Caki2 (cell line): ENCODE measurements around the gene ADAMTS16. TPM values are rescaled to one million over a fixed set of nuclear protein-coding genes. Genes with fewer than 3 reads are reported as not detected.
A peak's percentile ranks its signal among the peaks of the same experiment; 100 is the strongest.

Source experiments
- DNase-seq: peaks from one replicate; pipeline ENCODE4 v3.0.0-alpha.2; 2015; ENCODE audit warnings: low read depth
- in situ Hi-C: cut with HindIII; loops from 2 replicates; pipeline ENCODE4 v1.10.0; 2016; ENCODE audit warnings: low sequenced_read_pairs, low pct_unique_long_range_greater_than_20kb, mixed read lengths
- total RNA-seq: library from RNA; depleted of rRNA; stranded (reverse); fragments of >200 nt; shearing (Covaris generic); gene quantifications from 2 replicates; pipeline ENCODE4 v1.2.3, GENCODE V29; 2014; ENCODE audit warnings: low replicate concordance

The ADAMTS16 gene
- total RNA-seq, 1 experiment from 2014 or later: 15.6 TPM

DNA sequence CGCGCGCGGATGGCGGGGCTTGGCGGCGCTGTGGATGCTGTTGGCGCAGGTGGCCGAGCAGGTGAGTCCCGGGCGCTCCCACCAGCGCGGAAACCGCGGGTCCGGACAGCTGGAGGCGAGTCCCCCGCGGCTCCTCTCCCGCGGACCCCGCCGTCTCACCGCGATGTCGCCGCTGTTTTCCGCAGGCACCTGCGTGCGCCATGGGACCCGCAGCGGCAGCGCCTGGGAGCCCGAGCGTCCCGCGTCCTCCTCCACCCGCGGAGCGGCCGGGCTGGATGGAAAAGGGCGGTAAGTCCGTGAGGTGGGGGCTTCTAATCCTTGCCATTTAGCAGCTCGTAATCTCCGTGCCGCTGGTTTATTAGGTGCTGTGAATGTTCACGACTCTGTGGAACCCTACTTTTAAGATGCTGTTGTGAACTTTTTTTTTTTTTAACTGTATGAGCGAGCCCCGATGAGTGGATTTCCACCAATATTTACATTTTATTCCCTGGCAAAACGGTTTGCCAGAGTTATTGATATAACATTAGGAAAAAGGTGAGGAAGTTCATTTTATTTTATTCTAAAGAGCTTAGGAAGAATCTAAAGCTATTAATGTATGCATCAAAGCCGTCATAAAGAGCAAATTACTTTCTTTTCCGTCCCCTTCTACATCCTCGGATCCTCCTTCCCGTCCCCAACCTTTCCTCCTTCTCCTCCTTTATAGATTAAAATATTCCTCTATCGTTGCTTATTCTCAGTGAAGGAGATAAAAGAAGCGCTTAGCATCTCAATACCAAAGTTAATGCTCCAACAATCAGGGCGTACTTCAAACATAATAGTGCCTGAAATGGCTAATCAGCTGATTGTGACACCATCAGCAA lies 579 bp downstream of the ADAMTS16 start:
- no peak for DNase-seq
- in situ Hi-C loops: no loop called here

DNA sequence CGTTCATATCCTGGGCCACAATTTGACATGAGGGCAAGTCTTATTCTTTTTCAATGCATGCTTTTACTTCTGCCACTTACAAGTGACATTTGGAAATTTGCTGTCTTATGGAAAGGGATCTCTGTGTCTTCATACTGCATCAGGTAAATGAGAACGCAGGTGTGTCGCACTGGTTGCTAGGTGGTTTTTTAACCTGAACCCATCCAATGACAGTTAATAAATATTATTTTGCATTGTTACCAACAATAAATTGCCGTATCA lies 1.1 kb downstream of the ADAMTS16 start:
- in situ Hi-C loops: no loop called here
- DNase-seq: no peak

DNA sequence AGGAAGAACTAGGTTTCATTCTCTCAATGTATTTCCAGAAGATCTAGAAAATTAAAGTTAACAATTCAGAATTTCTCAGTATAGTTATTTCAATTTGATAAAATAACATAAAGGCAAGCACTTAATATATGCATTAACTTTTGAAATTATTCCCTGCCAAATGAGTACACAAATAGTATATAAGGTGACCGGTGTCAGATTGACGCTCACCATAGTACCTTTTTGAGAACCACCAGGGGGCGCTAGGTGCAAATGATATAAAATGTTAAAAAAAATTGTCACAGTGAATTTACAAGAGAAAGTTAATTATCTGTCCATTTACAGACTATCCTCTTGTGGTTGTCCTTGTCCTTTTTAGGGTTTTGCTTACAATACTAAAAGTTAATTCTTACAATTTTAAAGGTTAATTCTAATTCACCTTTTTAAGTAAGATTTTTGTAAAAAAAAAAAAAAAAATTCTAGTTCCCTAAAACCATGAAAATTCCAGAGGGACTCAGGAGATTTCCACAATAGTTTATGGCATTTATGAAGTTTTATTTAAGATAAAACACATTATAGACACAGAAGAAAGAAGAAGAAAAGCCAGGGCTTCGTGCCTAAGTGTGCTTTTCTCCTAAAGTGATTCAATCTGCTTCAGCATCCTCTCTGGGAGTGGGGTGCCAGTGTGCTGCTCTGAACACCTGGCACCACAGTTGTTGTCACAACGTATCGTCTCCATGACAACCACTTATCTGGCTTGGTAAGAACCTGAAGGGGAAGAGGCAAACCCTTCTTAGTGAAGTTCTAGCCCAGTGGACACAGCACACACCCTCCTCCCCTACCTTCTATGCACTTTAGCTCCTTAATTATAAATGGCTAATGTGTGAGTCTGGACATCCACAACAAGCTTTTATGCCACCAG lies 1.7 kb downstream of the ADAMTS16 start:
- in situ Hi-C loops: no loop called here

DNA sequence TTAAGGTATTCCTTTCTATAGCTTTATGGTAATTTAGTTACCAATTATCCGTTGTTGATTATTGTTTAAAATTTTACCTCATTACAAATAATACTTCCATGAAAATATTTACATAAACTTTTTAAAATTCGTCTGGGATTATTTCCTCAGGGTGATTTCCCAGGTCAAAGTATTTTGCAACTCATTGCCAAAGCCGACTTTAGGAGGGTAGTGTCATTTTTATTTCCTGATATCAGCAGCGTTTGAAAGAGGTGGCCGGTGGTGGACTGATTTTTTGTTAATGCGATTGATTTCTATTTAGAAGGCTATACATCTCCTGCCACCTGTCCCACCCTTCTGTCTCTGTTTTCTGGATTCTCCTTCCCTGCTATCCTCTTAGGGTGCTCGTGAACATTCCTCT lies 4.3 kb downstream of the ADAMTS16 start:
- no peak for DNase-seq
- in situ Hi-C loops: no loop called here

More for the DNA sequence above, 1.7 kb downstream of the ADAMTS16 start:
- DNase-seq: peak; percentile 50

DNA sequence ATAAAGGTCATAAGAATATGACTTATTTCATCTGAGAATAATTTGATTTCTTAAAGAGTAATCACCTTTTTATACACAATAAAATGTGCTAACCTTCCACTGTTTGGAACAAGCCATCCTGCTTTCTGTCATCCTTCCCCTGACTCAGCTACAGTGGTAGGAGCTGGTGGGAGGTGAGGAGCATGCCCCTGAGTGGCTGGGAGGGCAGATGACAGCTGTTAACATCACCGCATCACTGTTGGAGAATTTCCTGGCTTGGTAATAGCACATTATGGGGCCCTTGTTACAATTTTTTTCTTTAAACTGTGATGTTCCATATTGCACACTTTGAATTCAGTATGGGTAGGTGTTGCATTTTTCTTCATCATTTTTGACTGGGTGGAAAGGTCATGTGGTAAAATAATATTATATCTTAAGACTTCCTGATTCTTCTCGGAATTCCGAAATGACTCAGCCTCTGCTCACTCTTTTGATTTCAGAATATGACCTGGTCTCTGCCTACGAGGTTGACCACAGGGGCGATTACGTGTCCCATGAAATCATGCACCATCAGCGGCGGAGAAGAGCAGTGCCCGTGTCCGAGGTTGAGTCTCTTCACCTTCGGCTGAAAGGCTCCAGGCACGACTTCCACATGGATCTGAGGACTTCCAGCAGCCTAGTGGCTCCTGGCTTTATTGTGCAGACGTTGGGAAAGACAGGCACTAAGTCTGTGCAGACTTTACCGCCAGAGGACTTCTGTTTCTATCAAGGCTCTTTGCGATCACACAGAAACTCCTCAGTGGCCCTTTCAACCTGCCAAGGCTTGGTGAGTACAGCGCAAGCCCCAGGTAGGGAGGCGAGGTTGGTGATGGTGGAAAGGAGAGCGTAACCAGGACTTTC lies 5.8 kb downstream of the ADAMTS16 start:
- in situ Hi-C loops: no loop called here
- DNase-seq: peak; percentile 97

DNA sequence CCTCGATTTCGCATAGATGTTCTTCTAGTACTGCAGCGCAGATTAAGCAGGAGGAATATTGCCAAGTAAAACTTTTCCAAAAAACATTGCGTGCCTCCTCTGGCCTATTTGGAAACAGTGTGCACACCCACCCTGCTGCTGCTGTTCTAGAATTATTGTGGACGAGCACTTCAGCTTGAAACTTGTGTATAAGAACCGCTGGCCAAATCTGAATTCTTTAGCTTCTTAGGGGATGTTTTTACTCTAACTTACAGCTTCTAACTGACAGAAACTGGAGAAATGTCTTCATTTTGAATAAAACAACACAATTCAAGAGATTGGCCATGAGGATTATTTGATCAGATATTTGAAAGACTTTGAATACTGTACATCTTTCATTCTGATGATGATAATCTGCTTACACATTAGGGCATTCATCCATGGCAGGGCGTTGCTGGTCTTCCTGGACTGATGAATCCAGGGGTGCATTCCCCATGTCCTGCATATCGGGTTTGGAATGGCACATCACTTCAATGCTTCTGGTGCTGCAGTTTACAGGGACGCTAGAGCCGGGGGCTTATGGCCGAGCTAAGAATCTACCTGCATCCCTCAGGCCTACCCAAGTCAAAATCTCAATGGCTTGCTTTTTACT lies 6.5 kb downstream of the ADAMTS16 start:
- in situ Hi-C loops: no loop called here
- DNase-seq: peak; percentile 34

DNA sequence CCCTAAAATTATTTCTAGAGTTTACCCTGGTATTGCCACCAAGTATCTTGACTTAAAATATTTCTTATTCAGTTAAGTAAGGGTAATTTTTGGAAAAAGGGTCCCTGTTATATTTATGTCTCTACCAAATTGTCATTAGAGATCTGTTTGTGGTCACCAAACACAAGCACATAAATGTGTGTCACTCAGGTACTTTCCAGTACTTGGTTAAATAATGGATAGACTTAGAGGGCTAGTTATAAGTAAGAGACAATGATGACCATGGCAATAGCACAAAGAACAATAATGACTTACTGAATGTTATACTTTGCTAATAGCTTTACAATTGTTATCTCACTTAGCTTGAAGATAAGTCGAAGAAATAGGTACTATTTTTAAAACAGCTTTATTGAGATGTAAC lies 9.0 kb downstream of the ADAMTS16 start:
- in situ Hi-C loops: no loop called here
- DNase-seq: no peak

DNA sequence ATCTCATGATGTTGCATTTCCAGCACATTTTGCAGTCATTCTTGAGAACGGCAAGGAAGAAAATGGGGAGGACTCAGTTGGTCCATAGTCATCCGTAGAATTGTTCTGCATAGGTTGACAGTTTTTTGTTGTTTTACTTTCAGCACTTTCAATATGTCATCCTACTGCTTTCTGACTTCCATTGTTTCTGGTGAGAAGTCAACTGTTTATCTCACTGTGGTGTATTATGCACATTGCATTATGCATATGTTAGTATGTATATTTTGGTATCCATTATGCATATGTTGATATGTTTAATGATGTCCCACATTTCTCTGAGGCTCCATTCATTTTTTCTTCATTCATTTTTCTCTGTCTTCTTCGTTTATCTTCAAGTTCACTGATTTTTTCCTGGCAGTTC lies 10.5 kb downstream of the ADAMTS16 start:
- in situ Hi-C loops: no loop called here

DNA sequence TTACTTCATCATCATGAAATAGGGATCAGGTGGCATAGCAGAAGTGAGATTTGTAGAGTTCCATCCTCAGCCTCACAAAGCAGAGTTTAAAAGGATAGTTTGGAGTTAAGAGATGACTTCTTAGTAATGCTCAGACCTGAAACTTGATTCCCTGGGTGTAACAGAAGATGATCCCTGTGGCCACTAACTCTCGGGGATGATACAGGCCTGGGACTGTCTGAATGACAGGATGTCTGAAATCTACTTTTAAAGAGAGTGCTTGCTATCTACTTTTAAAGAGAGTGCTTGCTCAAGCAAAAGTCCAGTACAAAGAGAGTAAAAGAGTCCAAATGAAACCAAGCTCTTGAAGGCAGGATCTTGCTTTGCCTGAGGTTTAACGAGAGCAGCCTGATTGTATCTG lies 14.6 kb downstream of the ADAMTS16 start:
- DNase-seq: no peak
- in situ Hi-C loops: no loop called here

More for the DNA sequence above, 10.5 kb downstream of the ADAMTS16 start:
- DNase-seq: no peak

DNA sequence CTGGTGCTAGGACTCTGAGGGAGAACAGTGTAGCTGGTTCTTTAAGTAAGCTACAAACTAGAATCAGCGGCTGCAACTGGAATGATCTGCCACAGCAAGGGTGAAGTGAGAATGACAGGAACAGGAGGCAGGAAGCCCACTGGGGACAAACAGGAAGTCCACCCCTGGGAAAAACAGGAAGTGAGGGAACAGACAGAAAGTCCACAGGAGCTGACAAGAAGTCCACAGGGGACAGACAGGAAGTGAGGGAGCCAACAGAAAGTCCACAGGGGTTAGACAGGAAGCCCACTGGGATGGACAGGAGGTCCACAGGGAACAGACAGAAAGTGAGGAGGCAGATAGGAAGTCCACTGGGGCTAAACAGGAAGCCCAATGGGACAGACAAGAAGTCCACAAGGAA lies 15.5 kb downstream of the ADAMTS16 start:
- in situ Hi-C loops: no loop called here
- DNase-seq: no peak

DNA sequence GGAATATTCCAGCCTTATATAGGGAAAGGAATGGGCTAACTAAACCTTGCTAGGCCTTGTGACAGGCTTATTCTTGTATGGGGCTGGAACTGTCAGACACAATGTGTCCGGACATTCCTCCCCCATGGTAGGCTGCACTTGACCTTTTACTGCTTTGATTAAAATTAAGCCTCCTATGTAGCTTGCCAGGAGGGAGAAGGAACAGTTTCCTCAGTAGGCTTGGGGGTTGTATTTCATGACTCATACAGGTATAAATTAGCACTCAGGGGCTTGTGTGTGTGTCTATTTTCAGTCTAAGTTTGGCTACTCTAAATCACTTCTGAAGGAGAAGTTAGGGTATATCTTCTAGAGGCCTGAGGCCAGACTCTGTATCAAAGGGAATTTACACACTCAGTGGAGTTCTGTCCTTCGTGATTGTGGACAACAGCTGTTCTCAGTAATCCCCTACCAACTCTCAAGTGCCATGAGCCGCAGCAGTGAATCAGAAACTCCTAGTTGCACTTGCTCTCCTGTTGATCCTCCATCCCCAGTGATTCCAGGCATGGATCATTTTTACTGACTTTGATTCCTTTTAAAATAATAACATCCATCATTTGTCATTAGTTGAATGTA lies 16.4 kb downstream of the ADAMTS16 start:
- DNase-seq: no peak
- in situ Hi-C loops: no loop called here

DNA sequence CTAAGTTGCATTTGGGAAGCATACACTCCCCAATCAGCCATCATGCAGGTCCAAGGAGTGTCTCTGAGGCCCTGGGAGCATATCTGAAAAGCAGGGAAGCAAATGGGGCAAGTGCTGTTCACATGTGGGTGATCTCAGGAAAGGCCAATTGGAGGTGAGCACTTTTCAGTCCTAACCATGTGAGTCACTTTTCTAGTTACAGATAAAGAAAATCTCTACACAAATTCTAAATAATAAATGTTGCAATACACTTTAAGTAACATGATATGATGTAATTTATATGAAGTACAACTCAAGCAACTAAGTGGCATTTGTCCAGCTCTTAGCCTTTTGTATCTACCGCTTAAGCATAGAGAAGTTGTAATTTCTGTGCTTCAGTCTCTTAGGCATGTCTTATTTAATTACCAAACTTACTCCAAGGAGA lies 18.4 kb downstream of the ADAMTS16 start:
- in situ Hi-C loops: no loop called here
- DNase-seq: no peak

DNA sequence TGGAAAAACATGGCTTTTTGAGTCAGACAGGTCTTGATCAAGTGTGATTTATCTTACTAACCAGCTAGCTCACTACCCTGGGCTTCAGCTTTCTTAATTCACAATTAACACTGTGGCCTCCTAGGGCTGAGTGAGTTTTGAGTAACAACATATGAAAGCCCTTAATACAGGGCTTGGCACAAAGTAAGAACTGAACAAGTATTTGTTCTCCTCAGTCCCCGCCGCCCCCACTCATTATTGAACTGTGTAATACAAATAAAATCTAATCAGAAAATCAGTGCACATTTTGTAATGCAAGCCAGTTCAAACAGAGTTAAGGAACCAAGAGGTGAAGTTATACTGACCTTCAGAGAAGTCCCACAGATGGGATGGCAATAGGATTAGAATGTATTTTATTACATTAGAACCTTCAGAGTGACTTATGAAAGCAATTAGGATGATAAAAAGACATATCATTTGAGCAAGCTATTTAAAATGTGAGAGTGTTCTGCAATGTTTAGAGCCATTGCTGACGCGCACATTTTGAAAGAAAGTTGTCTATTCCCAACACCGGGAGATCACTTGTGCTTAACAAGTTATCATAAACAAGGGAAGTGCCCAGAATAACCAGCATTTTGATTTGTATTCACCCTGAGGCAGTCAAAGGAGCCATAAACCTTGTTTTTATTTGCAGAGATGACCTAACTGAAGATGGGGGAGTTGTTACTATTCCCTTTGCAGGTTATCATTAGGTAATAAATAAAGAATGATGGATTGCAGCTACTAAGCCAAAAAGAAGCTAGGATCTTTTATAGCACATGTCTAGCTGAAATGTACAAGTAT lies 19.4 kb downstream of the ADAMTS16 start:
- DNase-seq: no peak
- in situ Hi-C loops: no loop called here

DNA sequence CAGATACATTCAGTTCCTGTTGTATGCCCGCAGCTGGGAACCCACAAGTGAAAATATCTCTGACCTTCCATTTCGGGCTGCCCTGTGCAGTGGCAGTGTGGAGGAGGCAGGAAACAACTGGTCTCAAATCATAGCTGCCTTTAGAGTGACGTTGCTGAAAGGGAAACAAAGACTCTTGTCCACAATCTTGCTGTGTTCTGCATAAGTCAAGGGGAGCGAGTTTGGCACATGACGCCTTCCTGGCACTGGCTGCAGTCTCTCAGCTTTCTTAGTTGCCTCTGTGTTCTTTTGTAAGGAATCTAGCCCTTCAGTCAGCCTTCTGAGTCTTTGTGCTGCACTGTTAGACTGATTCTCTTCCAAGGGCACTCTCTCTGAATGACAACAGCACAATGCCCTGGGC lies 24.0 kb downstream of the ADAMTS16 start:
- no peak for DNase-seq

DNA sequence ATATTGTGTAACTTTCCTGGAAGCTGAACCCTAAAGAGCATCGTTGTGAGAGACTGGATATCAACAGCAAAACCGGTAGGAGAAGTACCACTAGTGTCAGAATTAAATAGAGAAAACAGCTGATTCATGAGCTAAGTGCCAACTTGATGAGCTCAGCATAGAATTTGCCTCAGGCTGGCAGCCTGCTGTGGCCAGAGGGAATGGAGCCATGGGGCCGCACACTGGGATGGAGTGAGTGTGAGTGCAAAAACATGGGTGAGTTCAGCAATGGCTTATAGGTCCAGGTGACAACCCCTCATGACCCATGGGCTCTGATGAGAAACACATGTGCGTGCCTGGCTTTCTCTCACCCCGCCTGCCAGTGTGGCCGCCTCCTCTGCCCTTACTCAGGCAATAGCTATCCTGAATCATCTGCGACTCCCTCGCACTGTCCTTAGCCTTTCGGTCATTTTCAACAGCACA lies 25.4 kb downstream of the ADAMTS16 start:
- in situ Hi-C loops: no loop called here
- peak; percentile 34 for DNase-seq

More for the DNA sequence above, 24.0 kb downstream of the ADAMTS16 start:
- in situ Hi-C loops: no loop called here

DNA sequence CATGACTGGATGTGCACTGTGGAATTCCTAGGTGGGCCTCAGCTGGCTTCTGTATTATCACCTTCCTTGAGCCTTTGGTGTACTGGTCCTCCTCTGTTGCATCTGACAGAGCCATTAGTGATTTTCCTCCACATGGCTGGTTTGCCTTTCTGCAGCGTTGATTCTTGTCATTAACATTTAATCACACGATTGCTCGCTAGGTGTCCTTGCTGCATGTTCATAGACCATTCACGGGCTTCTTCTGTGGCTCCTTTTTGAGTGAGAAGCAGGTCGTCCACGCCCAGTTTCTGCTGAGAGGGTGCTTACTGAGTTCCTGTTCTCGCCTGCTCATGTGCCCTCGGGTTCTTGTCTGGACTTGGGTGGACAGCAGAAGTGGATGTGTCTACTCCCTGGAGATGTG lies 29.3 kb downstream of the ADAMTS16 start:
- no peak for DNase-seq
- in situ Hi-C loops: no loop called here

DNA sequence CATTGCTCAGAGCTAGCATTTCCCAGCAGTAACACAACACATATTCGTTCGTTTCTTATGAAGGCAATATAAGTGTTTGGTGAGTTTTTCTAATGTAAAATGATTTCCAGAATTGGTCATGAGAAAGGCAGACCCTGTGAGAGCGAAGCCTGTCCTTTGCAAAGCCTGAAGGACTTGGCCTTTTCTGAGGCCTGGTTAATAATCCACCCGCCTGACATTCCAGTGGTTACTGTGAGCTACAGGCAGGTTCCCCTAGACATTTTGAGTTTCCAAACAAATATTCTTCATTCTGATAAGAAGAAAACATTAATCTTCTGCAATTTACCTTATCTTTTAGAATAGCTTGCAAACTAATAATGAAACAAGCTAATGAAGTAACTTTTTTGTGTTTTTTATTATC lies 38.0 kb downstream of the ADAMTS16 start:
- DNase-seq: peak; percentile 49
- in situ Hi-C loops: no loop called here
